Chondrocyte (in vitro differentiated cells): ENCODE data around the gene LRRC7. TPM values are rescaled to one million over a fixed set of nuclear protein-coding genes. Genes with fewer than 3 reads are reported as not detected.

Experiments used
- DNase-seq: peaks from one replicate; pipeline ENCODE4 v3.0.0; 2021; ENCODE audit warnings: mixed read lengths, low spot score
- H3K27ac Mint-ChIP-seq: one replicate; pipeline ENCODE4 v1.8.0; 2021; ENCODE audit warnings: mild to moderate bottlenecking, moderate library complexity, mixed read lengths; ENCODE audit not compliant: unreplicated experiment
- H3K27me3 Mint-ChIP-seq: 2 replicates; pipeline ENCODE4 v1.8.0; 2021; ENCODE audit warnings: low read depth, mixed read lengths
- H3K36me3 Mint-ChIP-seq: 2 replicates; pipeline ENCODE4 v1.8.0; 2021; ENCODE audit warnings: low read depth, mixed read lengths
- H3K4me1 Mint-ChIP-seq: 2 replicates; pipeline ENCODE4 v1.8.0; 2021; ENCODE audit warnings: low read depth, mild to moderate bottlenecking, mixed read lengths
- H3K4me3 Mint-ChIP-seq: one replicate; pipeline ENCODE4 v1.8.0; 2021; ENCODE audit warnings: mild to moderate bottlenecking, moderate library complexity, mixed read lengths; ENCODE audit not compliant: unreplicated experiment
- H3K9me3 Mint-ChIP-seq: 2 replicates; pipeline ENCODE4 v1.8.0; 2021; ENCODE audit warnings: low read depth, mixed read lengths
- total RNA-seq: library from RNA; stranded (reverse); gene quantifications from 3 replicates; pipeline ENCODE4 v1.2.1, GENCODE V29; 2021
- TF ChIP-seq, protein P1 (sequence below): fragments of 200-600 bp; sonication (generic); IDR thresholded peaks from 2 replicates; pipeline ENCODE4 v1.5.0; 2021; ENCODE audit warnings: antibody characterized with exemption, mild to moderate bottlenecking, moderate library complexity

Gene LRRC7
- total RNA-seq, 1 donor from 2014 or later, result not detected

DNA sequence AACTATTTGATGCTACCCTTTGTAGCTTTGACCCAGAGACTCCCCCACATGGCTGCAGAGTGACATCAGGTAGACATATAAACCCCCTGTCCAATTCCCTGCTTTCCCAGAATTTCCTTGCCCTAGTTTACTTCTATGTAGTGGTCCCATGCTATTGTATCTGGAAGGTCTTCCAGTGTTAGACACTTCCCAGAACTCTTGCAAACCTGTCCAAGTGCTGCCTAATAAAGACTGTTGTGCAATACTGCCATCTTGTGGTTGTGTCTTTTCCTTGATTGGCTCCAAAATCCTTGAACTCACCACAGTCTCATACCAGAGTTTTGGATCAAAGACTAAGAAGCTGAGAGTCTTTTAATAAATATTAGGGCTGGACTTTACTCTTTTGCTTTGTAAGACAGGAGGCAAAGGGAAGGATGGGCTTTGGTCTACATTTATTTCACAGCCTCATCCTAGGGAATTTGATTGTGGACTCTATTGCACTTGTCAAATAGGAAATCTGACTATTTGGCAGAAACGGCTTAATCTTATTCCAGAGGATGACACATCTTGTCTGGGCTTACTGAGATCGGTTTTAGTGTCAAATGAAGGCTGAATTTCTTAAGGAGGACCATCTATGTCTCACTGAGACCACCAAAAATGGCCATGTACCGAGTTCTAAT lies 169.9 kb downstream of the LRRC7 start:
- Mint-ChIP-seq H3K4me3 (no peak overlapping the region), H3K27ac (no peak overlapping the region), H3K4me1 (peaks cover 6% of the 10 kb centered on the region), H3K36me3 (no peaks in the 10 kb centered on the region), H3K27me3 (peaks cover 14% of the 10 kb centered on the region), H3K9me3 (peaks cover 8% of the 10 kb centered on the region)
- DNase-seq, result no peak
- TF ChIP-seq, protein P1, sequence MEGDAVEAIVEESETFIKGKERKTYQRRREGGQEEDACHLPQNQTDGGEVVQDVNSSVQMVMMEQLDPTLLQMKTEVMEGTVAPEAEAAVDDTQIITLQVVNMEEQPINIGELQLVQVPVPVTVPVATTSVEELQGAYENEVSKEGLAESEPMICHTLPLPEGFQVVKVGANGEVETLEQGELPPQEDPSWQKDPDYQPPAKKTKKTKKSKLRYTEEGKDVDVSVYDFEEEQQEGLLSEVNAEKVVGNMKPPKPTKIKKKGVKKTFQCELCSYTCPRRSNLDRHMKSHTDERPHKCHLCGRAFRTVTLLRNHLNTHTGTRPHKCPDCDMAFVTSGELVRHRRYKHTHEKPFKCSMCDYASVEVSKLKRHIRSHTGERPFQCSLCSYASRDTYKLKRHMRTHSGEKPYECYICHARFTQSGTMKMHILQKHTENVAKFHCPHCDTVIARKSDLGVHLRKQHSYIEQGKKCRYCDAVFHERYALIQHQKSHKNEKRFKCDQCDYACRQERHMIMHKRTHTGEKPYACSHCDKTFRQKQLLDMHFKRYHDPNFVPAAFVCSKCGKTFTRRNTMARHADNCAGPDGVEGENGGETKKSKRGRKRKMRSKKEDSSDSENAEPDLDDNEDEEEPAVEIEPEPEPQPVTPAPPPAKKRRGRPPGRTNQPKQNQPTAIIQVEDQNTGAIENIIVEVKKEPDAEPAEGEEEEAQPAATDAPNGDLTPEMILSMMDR, result peak; percentile 81

DNA sequence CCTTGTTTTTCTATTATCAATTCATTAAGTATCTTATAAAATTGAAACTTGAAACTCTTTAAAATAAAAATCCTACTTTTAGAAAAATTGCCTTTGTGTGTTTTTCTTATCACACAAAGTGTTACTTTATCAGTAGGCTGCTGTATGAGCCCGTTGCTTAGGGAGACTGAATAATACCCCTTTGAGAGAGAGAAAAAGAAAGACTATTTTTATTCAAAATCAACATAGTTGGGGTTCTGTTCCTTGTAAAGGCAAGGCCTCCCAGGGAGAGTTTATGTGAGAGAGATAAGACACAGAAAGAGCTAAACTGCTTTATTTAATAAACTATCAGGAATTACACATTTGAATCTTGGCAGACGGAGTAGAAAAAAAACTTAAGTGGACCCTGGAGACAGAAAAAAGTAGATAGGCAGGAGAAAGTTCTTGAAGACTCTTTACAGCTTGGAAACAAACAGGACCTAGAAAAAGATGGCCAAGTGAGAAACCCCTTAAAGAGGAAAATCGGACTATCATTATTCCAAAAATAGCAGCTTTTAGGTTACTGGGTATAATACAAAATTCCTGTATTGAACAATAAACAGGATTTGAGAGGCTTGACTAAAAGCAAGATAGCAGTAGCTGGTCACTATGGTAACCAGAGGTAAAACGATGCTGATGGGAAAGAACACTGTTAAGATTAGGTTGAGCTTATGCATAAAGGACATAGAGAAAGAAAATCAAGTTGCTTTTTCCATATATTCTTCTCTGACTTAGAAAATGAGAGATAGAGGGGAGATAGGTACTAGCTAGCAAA lies 170.9 kb downstream of the LRRC7 start:
- no peak overlapping the region for H3K4me3 Mint-ChIP-seq
- no peak overlapping the region for H3K27ac Mint-ChIP-seq
- DNase-seq, result no peak
- TF ChIP-seq, protein P1, result no peak
- H3K9me3 Mint-ChIP-seq, result peaks cover 8% of the 10 kb centered on the region
- peaks cover 18% of the 10 kb centered on the region for H3K27me3 Mint-ChIP-seq
- H3K4me1 Mint-ChIP-seq, result peaks cover 6% of the 10 kb centered on the region
- H3K36me3 Mint-ChIP-seq, result no peaks in the 10 kb centered on the region

DNA sequence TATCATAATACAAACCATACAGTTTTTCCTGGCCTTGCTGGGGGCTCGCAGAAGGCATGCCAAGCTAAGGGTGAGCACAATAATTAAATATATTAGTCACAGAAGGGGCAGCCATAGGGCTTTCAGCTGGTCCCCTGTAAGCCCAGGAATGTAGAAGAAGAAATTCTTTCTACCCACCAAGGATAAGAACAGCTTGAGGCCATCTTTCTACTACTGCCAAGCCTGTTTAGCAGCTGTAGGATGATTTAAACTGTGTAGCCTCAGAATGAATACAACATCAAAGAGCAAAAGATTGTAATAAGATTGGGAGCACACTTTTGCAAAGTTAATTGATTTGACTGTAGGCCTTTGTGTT lies 171.5 kb downstream of the LRRC7 start:
- Mint-ChIP-seq H3K9me3 (peaks cover 8% of the 10 kb centered on the region), H3K4me1 (peaks cover 6% of the 10 kb centered on the region), H3K27ac (no peak overlapping the region), H3K36me3 (no peaks in the 10 kb centered on the region), H3K27me3 (peaks cover 18% of the 10 kb centered on the region), H3K4me3 (no peak overlapping the region)
- TF ChIP-seq, protein P1, result no peak
- no peak for DNase-seq

DNA sequence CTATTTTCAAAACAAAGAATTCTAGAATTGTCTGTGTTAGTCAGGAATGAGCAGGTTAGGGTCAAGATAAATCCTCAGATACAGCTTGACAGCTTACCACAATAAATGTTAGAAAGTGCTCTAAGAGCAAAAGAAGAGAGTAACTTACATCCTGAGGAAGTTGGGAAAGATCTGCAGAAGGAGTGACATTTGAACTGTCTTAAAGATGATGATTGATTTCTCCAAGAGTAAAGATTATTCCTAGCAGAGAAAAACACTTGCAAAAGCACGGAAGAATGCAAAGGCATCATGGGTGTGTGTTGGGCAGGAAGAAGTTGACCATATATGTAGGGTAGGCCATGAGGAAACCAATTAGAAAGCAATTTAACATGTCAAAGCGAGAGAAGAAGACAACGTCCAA lies 175.4 kb downstream of the LRRC7 start:
- TF ChIP-seq, protein P1, result no peak
- Mint-ChIP-seq H3K27ac (no peak overlapping the region), H3K27me3 (peaks cover 20% of the 10 kb centered on the region), H3K4me3 (no peak overlapping the region), H3K4me1 (peaks cover 6% of the 10 kb centered on the region), H3K9me3 (no peaks in the 10 kb centered on the region), H3K36me3 (no peaks in the 10 kb centered on the region)
- DNase-seq, result no peak

DNA sequence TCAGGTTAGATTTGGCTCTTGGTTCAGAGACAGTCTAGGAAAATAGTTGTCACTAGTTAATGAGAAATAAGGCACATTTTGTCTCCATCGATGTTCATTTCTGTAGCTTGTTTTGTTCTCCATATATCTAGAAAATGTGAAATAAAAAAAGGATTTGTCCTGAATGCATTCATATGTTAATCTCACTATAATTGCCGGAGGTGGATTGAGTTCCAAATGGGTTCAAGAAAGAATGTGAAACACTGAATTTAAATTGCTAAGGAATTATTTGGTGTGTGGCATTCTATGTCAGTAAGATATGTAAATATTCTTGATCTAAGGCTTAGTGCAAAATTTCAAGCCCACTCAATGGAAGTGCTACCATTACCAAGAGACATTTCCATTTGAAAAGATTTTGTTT lies 176.7 kb downstream of the LRRC7 start:
- Mint-ChIP-seq H3K4me1 (peaks cover 4% of the 10 kb centered on the region), H3K27ac (no peak overlapping the region), H3K36me3 (no peaks in the 10 kb centered on the region), H3K9me3 (no peaks in the 10 kb centered on the region), H3K4me3 (no peak overlapping the region), H3K27me3 (peaks cover 19% of the 10 kb centered on the region)
- no peak for DNase-seq
- TF ChIP-seq, protein P1, result no peak
